Erythroblast (primary cell): ENCODE measurements around the gene TTC21A.

Experiments used
- GATA1 ChIP-seq: IDR thresholded peaks from 2 replicates; pipeline ENCODE4 v1.6.1; 2011; ENCODE audit warnings: low read depth, mild to moderate bottlenecking, control low read depth, low read length, moderate library complexity
- POLR2A ChIP-seq: IDR thresholded peaks from 2 replicates; pipeline ENCODE4 v1.6.1; 2011; ENCODE audit warnings: mild to moderate bottlenecking, low read length

DNA sequence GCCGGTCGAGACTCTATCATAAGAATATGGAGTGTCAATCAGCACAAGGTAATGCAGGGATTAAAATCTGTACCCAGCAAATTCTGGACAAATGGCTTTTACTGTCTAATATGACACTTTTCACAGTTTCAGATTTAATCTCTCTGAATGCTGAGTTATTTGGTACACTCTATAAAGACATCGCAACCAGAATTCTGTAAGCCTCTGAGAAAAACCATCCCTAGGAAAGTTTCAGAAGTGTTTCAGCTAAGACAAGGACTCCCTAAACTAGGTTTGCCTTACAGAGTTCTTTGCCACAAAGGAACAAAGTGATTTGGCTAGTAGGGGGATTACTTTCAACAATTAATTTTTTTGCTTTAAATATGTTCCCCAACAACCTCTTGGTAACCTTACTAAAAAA lies 44.3 kb upstream of the TTC21A start:
- TF ChIP-seq POLR2A (no peak), GATA1 (no peak)
